AG09309 (cell line): Measurements from ENCODE around the gene PTPRA.

Source experiments
- DNase-seq: peaks from one replicate; pipeline ENCODE4 v3.0.0-alpha.2; 2010; ENCODE audit warnings: low read depth
- H3K4me3 ChIP-seq: 2 replicates; pipeline ENCODE4 v1.5.1; 2011; ENCODE audit warnings: mild to moderate bottlenecking, low read depth, low read length, moderate library complexity; ENCODE audit not compliant: control insufficient read depth
- CTCF ChIP-seq: IDR thresholded peaks from 2 replicates; pipeline ENCODE4 v1.5.1; 2011; ENCODE audit warnings: mild to moderate bottlenecking, low read depth, low read length, inconsistent platforms; ENCODE audit not compliant: insufficient read depth, control insufficient read depth; ENCODE audit errors: missing control alignments

PTPRA gene

GRCh38 chr20:3039426-3039825 is 166.1 kb downstream of the PTPRA start:
- H3K4me3 ChIP-seq: no peak overlapping the region
- TF ChIP-seq CTCF: no peak
- no peak for DNase-seq

DNA sequence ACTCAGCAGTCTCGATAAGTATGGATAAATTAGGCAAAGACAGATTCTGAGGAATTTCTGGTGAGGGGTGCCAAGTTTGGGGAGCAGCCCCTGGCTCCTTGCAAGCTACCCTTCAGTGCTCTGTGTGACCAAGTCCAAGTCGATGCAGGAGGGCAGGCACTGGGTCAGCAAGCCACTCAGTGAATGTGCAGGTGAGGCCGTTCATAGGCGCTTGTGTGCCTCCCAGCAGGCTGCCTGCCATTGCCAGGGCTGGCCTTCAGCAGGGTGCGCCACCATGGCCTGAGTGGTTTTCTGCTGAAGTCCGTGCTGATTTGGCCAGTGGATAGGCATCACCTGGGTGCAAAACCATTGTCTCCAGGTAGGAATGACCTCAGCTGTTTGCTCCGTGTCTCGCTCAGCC is 166.8 kb downstream of the PTPRA start:
- no peak for TF ChIP-seq CTCF
- no peak for DNase-seq
- H3K4me3 ChIP-seq: no peak overlapping the region

DNA sequence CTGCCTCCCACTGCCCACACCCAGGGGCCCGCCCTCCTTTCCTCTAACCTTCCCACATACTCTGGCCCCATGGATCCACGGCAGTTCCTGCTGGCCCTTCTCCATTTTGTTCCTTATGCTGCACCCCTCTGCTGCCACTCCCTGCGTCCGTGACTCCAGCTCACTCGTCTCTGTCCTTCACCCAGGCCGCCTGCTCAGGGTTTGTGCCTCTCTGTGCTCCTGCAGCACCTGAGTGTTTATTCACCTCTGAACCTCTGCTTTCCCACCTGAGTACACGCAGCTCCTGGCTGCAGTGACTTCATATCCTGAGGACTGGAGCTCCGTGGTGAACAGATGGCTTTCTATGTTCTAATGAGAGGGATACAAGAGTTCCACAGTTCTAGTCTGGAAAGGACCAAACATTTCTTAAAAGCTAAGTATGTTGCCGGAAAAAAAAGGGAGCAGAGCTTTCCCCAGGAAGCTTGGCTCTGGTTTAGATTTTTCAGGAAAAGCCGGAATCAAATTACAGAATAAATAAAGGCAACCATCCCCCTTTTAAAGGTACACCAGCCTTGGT is 168.7 kb downstream of the PTPRA start:
- no peak overlapping the region for H3K4me3 ChIP-seq
- no peak for DNase-seq
- TF ChIP-seq CTCF: no peak

DNA sequence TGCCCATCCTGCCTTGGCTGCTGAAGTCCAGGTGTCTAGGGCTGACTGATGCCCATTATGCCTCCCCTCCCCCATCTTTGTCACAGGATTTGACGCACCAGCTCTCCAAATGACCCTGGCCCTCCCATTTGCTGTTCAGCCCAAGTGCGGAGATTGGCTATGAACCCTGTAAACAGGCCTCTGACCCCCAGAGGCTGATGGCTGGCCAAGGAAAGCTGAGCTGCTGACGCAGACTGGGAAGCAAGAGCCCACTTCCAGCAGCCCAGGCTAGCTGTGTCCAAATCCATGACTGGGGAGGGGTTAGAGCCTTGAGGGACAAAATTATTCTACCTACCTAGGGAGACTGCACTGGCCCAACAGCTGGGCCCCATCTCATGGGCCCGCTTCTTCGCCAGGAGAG is 169.3 kb downstream of the PTPRA start:
- TF ChIP-seq CTCF: no peak
- no peak for DNase-seq
- no peak overlapping the region for H3K4me3 ChIP-seq

- no peak for DNase-seq
- no peak within 1 kb of the TSS for H3K4me3 ChIP-seq
- TF ChIP-seq CTCF: no peak
Measured at GRCh38 chr20:3043322-3043721, 170.0 kb downstream of the PTPRA start, which contains the start of gene GNRH2. TSS of gene GNRH2 (plus strand) at chr20:3043622. CDS start at chr20:3044415, 793 bp downstream.

DNA sequence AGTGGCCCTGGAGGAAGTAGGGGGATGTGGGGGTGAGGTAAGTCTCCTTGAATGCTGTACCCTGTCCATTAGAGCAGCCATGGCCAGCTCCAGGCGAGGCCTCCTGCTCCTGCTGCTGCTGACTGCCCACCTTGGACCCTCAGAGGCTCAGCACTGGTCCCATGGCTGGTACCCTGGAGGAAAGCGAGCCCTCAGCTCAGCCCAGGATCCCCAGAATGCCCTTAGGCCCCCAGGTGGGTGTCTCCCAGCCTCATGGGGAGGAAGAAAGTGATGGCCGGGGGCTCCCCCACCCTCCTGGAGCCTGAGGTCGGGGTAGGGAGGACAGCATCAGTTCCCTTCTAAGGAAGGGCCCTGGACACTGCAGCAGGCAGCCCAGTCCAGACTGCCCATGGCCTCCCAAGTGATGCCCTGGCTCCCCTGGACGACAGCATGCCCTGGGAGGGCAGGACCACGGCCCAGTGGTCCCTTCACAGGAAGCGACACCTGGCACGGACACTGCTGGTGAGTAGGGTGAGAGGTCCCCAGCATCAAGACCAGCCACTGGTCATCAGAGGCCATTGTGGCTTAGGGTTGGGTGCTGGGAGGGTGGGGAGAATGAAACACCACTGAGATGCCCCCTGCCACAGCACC is 171.2 kb downstream of the PTPRA start:
- TF ChIP-seq CTCF: no peak
- no peak overlapping the region for H3K4me3 ChIP-seq
- DNase-seq: no peak
